H9 (cell line): ENCODE measurements around the gene KIF13A. TPM values are rescaled to one million over a fixed set of nuclear protein-coding genes. Genes with fewer than 3 reads are reported as not detected.

ENCODE experiments used
- DNase-seq: peaks from one replicate; pipeline ENCODE4 v3.0.0-alpha.2; 2017
- H2AFZ ChIP-seq: one replicate; pipeline ENCODE4 v1.6.1; 2013; ENCODE audit warnings: mild to moderate bottlenecking, low read length, control low read depth, moderate library complexity
- H2AK5ac ChIP-seq: 2 replicates; pipeline ENCODE4 v1.6.1; 2013; ENCODE audit warnings: low read length, control low read depth, mixed read lengths; ENCODE audit not compliant: insufficient read length
- H2BK120ac ChIP-seq: one replicate; pipeline ENCODE4 v1.6.1; 2013; ENCODE audit warnings: low read depth, mild to moderate bottlenecking, low read length, control low read depth, inconsistent platforms; ENCODE audit not compliant: poor library complexity, severe bottlenecking
- H2BK12ac ChIP-seq: 2 replicates; pipeline ENCODE4 v1.6.1; 2013; ENCODE audit warnings: low read length, control low read depth, mixed read lengths, low read depth; ENCODE audit not compliant: insufficient read length
- H2BK15ac ChIP-seq: 2 replicates; pipeline ENCODE4 v1.6.1; 2013; ENCODE audit warnings: low read depth, low read length, control low read depth
- H2BK20ac ChIP-seq: one replicate; pipeline ENCODE4 v1.6.1; 2013; ENCODE audit warnings: low read depth, mild to moderate bottlenecking, low read length, control low read depth, inconsistent platforms; ENCODE audit not compliant: poor library complexity, severe bottlenecking
- H2BK5ac ChIP-seq: 2 replicates; pipeline ENCODE4 v1.6.1; 2013; ENCODE audit warnings: low read length, control low read depth, mixed read lengths; ENCODE audit not compliant: insufficient read length
- H3K14ac ChIP-seq: 2 replicates; pipeline ENCODE4 v1.6.1; 2013; ENCODE audit warnings: low read length, control low read depth; ENCODE audit not compliant: insufficient read depth
- H3K18ac ChIP-seq: 2 replicates; pipeline ENCODE4 v1.6.1; 2013; ENCODE audit warnings: low read depth, mild to moderate bottlenecking, mixed read lengths, low read length, control low read depth; ENCODE audit not compliant: insufficient read length
- H3K23ac ChIP-seq: 2 replicates; pipeline ENCODE4 v1.6.1; 2013; ENCODE audit warnings: low read length, control low read depth, mixed read lengths, low read depth; ENCODE audit not compliant: insufficient read length
- H3K23me2 ChIP-seq: 2 replicates; pipeline ENCODE4 v1.6.1; 2013; ENCODE audit warnings: low read depth, mild to moderate bottlenecking, mixed read lengths, low read length, control low read depth; ENCODE audit not compliant: insufficient read length, poor library complexity, severe bottlenecking
- H3K27ac ChIP-seq: 2 replicates; pipeline ENCODE4 v1.5.1; 2013; ENCODE audit warnings: low read length, control low read depth, mixed read lengths, low read depth; ENCODE audit not compliant: insufficient read length
- H3K27me3 ChIP-seq: 2 replicates; pipeline ENCODE4 v1.6.1; 2013; ENCODE audit warnings: low read length, control low read depth, inconsistent platforms; ENCODE audit not compliant: insufficient read depth
- H3K4ac ChIP-seq: 2 replicates; pipeline ENCODE4 v1.6.1; 2013; ENCODE audit warnings: low read depth, mild to moderate bottlenecking, control low read depth, inconsistent platforms, low read length, moderate library complexity
- H3K4me1 ChIP-seq: 2 replicates; pipeline ENCODE4 v1.6.1; 2013; ENCODE audit warnings: low read length, control low read depth, inconsistent platforms; ENCODE audit not compliant: insufficient read depth
- H3K4me2 ChIP-seq: 2 replicates; pipeline ENCODE4 v1.6.1; 2013; ENCODE audit warnings: low read length, control low read depth, mixed read lengths; ENCODE audit not compliant: insufficient read length, insufficient read depth
- H3K56ac ChIP-seq: 2 replicates; pipeline ENCODE4 v1.6.1; 2013; ENCODE audit warnings: low read depth, mild to moderate bottlenecking, mixed read lengths, low read length, control low read depth; ENCODE audit not compliant: insufficient read length
- H3K79me1 ChIP-seq: 2 replicates; pipeline ENCODE4 v1.6.1; 2013; ENCODE audit warnings: low read depth, mild to moderate bottlenecking, moderate library complexity, low read length, control low read depth, inconsistent platforms; ENCODE audit not compliant: insufficient read depth, poor library complexity, severe bottlenecking
- H3K79me2 ChIP-seq: 2 replicates; pipeline ENCODE4 v1.6.1; 2013; ENCODE audit warnings: low read length, control low read depth, inconsistent platforms; ENCODE audit not compliant: insufficient read depth
- H3K9ac ChIP-seq: 2 replicates; pipeline ENCODE4 v1.6.1; 2013; ENCODE audit warnings: low read length, control low read depth, mixed read lengths; ENCODE audit not compliant: insufficient read length; ENCODE audit errors: extremely low read depth
- H3K9me3 ChIP-seq: one replicate; pipeline ENCODE4 v1.6.1; 2013; ENCODE audit warnings: low read depth, low read length, inconsistent platforms; ENCODE audit not compliant: control insufficient read depth
- H3T11ph ChIP-seq: one replicate; pipeline ENCODE4 v1.6.1; 2013; ENCODE audit warnings: mild to moderate bottlenecking, low read length, control low read depth, inconsistent platforms
- H4K20me1 ChIP-seq: one replicate; pipeline ENCODE4 v1.6.1; 2013; ENCODE audit not compliant: control insufficient read depth, insufficient read length, insufficient read depth
- H4K5ac ChIP-seq: 2 replicates; pipeline ENCODE4 v1.6.1; 2013; ENCODE audit warnings: low read depth, mild to moderate bottlenecking, mixed read lengths, low read length, control low read depth; ENCODE audit not compliant: insufficient read length
- H4K8ac ChIP-seq: replicated peaks from 2 replicates; pipeline ENCODE4 v1.6.1; 2013; ENCODE audit warnings: low read length, control low read depth, mixed read lengths, low read depth; ENCODE audit not compliant: insufficient read length
- H4K91ac ChIP-seq: 2 replicates; pipeline ENCODE4 v1.6.1; 2013; ENCODE audit warnings: low read depth, mild to moderate bottlenecking, moderate library complexity, mixed read lengths, low read length, control low read depth; ENCODE audit not compliant: insufficient read length
- H3K27ac Mint-ChIP-seq, 3 experiments: 2 replicates in 2 of 3; 3 replicates in 1 of 3; pipeline ENCODE4 v1.8.0; 2020 to 2021; ENCODE audit warnings: mixed read lengths in 3 of 3, mild to moderate bottlenecking in 1 of 3, moderate library complexity in 1 of 3
- H3K27me3 Mint-ChIP-seq: 2 replicates; pipeline ENCODE4 v1.8.0; 2021; ENCODE audit warnings: low read depth, mild to moderate bottlenecking, moderate library complexity, mixed read lengths
- H3K36me3 Mint-ChIP-seq, 3 experiments: 2 replicates in 2 of 3; 3 replicates in 1 of 3; pipeline ENCODE4 v1.8.0; 2020 to 2021; ENCODE audit warnings: low read depth in 3 of 3, mixed read lengths in 3 of 3; ENCODE audit not compliant: insufficient read depth in 1 of 3
- H3K4me1 Mint-ChIP-seq, 2 experiments: 2 replicates each; pipeline ENCODE4 v1.8.0; 2020; ENCODE audit warnings: mixed read lengths in 2 of 2
- H3K4me3 Mint-ChIP-seq, 2 experiments: 2 replicates in 1 of 2; 3 replicates in 1 of 2; pipeline ENCODE4 v1.8.0; 2020 to 2021; ENCODE audit warnings: mild to moderate bottlenecking in 2 of 2, mixed read lengths in 2 of 2, moderate library complexity in 1 of 2
- H3K9me3 Mint-ChIP-seq, 2 experiments: 2 replicates in 1 of 2; 3 replicates in 1 of 2; pipeline ENCODE4 v1.8.0; 2020; ENCODE audit warnings: mild to moderate bottlenecking in 2 of 2, mixed read lengths in 2 of 2, moderate library complexity in 1 of 2
- CTCF ChIP-seq: fragments of 200-600 bp; sonication (generic); conservative IDR thresholded peaks from 3 replicates; pipeline ENCODE4 v1.8.0; 2021; ENCODE audit warnings: antibody characterized with exemption, mild to moderate bottlenecking
- total RNA-seq: library from RNA; stranded (reverse); gene quantifications from 2 replicates; pipeline ENCODE4 v1.2.1, GENCODE V29; 2021

The KIF13A gene
- total RNA-seq, 1 experiment from 2014 or later: 38.2 TPM

DNA sequence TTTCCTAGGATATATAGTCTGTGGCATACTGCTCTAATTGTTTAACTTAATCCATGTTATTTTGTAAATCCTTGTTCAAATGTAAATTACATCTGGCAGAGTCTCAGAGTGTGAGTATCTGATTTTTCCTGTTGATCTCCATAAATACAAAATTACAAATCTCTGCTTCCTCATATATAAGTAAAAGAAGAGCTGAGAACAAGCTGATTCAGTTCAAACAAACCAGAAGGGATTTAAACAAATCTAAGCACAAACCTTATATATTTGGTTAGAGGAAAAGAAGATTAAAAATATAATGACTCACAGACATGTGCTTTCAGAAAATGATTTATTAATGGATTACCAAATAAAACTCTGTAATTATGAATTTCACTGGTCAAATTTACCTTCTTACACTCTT, 37.3 kb downstream of the KIF13A start:
- H2AFZ ChIP-seq: no peak overlapping the region
- H3K23ac ChIP-seq: no peak overlapping the region
- H2BK120ac ChIP-seq: no peak overlapping the region
- no peak overlapping the region for H2BK20ac ChIP-seq
- no peak for TF ChIP-seq CTCF
- H3K18ac ChIP-seq: no peak overlapping the region
- no peak overlapping the region for H2AK5ac ChIP-seq
- no peak overlapping the region for H3K4me2 ChIP-seq
- DNase-seq: no peak
- no peaks in the 10 kb centered on the region for H4K20me1 ChIP-seq
- no peaks in the 10 kb centered on the region; the same call in 1 of the 2 replicates for H3K79me2 ChIP-seq
- H3K79me1 ChIP-seq: peaks cover 5% of the 10 kb centered on the region
- no peak overlapping the region for H2BK15ac ChIP-seq
- no peak overlapping the region for H3K27ac ChIP-seq
- Mint-ChIP-seq H3K4me1 (peaks cover 14 to 17% of the 10 kb centered on the region in 2 experiments), H3K9me3 (no peaks in the 10 kb centered on the region), H3K27ac (peak overlapping the region in 1 of 3 experiments; percentile 76; a peak in 2 of 7 replicates), H3K27me3 (no peaks in the 10 kb centered on the region), H3K4me3 (no peak overlapping the region), H3K36me3 (peaks cover 0 to 2% (median 0%) of the 10 kb centered on the region in 3 experiments; a peak in 1 of 7 replicates)
- H3K14ac ChIP-seq: no peak overlapping the region
- H4K91ac ChIP-seq: no peak overlapping the region
- H3K4ac ChIP-seq: no peak overlapping the region
- H3K27me3 ChIP-seq: no peaks in the 10 kb centered on the region
- H3K9me3 ChIP-seq: no peaks in the 10 kb centered on the region
- H3K4me1 ChIP-seq: no peaks in the 10 kb centered on the region; the same call in 1 of the 2 replicates
- H3K56ac ChIP-seq: no peak overlapping the region
- no peak overlapping the region for H4K5ac ChIP-seq
- H4K8ac ChIP-seq: no peak overlapping the region
- H2BK12ac ChIP-seq: no peak overlapping the region
- H3K23me2 ChIP-seq: no peaks in the 10 kb centered on the region
- no peak overlapping the region for H3T11ph ChIP-seq
- H2BK5ac ChIP-seq: no peak overlapping the region
- no peak overlapping the region for H3K9ac ChIP-seq
